ENCODE data around the gene RHOV.
A peak's percentile ranks its signal among the peaks of the same experiment; 100 is the strongest.

RHOV gene

DNA sequence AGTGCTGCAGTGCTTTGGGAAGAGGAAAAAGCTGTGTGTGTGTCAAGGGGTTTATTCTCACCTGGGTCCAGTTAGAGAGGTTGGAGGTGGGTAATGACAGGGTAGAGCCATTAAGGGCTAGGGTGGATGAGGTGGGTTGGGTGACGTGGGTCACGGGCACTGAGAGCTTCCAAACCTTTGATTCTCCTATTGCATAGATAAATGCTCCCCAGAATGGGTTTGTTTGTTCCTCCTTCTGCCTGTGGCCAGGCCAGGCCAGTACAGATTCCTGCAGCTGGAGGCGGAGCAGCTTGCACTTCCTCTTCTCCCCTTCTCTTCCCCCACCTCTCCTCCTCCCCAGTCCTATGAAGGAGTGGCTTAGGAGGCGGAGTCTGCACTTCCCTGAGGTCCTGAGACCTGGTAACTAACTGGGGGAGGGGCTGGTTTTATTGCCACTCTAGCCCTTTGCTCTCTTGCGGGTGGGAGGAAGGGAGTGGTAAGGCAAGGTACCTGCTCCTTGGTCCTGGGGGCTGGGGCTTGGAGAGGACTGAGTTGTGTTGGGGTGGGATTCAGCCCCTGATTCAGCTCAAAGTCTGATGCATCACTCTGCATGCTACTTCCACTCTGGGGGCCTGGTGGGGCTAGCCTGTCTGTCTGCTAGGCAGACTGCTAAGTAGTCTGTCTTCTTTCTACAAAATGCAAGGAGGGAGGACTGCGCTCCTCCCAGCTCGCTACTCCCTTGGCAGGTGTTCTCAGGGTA, 26.6 kb downstream of the RHOV start:
- H3K27ac ChIP-seq, result peak overlapping the region; percentile 93
- TF ChIP-seq ZFX (IDR thresholded peaks at IDR 0.05), result no peak
- TF ChIP-seq, protein P1, sequence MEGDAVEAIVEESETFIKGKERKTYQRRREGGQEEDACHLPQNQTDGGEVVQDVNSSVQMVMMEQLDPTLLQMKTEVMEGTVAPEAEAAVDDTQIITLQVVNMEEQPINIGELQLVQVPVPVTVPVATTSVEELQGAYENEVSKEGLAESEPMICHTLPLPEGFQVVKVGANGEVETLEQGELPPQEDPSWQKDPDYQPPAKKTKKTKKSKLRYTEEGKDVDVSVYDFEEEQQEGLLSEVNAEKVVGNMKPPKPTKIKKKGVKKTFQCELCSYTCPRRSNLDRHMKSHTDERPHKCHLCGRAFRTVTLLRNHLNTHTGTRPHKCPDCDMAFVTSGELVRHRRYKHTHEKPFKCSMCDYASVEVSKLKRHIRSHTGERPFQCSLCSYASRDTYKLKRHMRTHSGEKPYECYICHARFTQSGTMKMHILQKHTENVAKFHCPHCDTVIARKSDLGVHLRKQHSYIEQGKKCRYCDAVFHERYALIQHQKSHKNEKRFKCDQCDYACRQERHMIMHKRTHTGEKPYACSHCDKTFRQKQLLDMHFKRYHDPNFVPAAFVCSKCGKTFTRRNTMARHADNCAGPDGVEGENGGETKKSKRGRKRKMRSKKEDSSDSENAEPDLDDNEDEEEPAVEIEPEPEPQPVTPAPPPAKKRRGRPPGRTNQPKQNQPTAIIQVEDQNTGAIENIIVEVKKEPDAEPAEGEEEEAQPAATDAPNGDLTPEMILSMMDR (conservative IDR thresholded peaks at IDR 0.05), result no peak

DNA sequence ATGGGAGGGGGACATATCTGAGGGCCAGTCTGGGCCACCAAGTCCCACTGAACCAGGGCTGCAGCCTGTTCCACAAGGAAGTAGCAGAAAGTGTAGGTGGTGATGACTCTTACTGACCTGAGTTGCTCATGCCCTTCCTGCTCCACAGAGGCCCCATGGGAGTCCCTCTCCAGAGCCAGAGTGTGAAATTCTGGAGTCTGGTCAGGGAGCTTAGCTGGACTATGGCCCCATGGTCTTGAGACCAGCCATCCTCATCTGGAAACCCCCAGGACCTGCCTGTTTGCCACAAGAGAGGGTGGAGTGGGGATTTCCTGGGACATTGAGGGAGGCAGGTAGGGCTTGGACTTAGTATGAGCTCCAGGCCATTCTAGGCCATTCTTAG, 27.2 kb downstream of the RHOV start:
- peak overlapping the region; percentile 93 for H3K27ac ChIP-seq
- TF ChIP-seq, protein P1 (conservative IDR thresholded peaks at IDR 0.05), result no peak
- TF ChIP-seq ZFX (IDR thresholded peaks at IDR 0.05), result no peak

DNA sequence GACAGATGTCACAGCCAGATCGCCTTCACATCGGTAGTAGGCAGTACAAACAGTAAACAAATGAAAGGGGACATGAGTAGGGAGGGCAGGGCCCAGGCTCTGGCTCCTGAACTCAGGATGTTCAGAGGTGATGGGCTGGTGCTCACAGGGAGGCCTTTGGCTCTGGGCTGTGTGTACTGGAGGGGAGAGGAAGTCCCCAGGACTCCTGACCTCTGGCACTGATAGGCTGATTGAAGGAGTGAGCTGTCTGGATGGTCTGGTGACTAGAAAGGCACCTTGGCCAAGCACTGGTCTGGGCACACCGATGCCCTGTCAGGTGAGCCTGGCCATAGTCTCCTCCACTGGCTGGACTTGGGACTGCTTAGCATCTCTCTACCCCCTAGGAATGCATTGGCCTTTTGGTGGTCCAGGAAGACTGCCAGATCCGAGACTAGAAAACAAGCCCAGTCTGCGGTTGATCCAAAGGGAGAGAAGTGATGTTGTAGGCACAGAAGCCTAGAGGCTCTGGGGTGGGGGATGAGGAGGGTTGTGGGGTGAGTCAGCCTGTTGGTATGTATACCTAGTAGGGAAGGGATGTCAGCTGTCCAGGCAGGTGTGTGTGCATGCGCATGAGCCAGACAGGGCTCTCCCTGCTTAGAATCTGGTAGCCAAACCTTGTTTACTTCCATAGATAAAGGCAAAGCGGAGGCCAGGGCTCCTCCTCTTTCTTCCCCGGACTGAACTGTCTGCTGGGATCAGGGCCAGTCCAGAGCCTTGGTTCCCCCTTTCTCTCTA, 28.3 kb downstream of the RHOV start:
- no peak for TF ChIP-seq ZFX (IDR thresholded peaks at IDR 0.05)
- TF ChIP-seq, protein P1 (conservative IDR thresholded peaks at IDR 0.05), result no peak
- peak overlapping the region; percentile 93 for H3K27ac ChIP-seq

DNA sequence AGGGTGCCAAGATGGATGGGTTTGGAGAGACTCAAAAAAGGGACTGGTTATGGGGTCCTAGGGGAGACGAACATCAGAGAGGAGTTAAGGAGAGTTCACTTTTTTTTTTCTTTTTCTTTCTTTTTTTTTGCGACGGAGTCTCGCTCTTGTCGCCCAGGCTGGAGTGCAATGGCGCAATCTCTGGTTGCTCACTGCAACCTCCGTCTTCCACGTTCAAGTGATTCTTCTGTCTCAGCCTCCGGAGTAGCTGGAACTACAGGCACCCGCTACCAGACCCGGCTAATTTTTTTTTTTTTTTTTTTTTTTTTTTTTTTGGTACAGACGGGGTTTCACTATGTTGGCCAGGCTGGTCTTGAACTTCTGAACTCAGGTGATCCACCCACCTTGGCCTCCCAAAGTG, 29.0 kb downstream of the RHOV start:
- TF ChIP-seq, protein P1 (conservative IDR thresholded peaks at IDR 0.05), result no peak
- no peak for TF ChIP-seq ZFX (IDR thresholded peaks at IDR 0.05)
- peak overlapping the region; percentile 93 for H3K27ac ChIP-seq

DNA sequence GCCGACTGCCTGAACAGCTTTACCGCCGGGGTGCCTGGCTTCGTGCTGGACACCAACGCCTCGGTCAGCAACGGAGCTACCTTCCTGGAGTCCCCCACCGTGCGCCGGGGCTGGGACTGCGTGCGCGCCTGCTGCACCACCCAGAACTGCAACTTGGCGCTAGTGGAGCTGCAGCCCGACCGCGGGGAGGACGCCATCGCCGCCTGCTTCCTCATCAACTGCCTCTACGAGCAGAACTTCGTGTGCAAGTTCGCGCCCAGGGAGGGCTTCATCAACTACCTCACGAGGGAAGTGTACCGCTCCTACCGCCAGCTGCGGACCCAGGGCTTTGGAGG, 29.4 kb downstream of the RHOV start:
- peak overlapping the region; percentile 93 for H3K27ac ChIP-seq
- TF ChIP-seq, protein P1 (conservative IDR thresholded peaks at IDR 0.05), result no peak
- TF ChIP-seq ZFX (IDR thresholded peaks at IDR 0.05), result no peak

DNA sequence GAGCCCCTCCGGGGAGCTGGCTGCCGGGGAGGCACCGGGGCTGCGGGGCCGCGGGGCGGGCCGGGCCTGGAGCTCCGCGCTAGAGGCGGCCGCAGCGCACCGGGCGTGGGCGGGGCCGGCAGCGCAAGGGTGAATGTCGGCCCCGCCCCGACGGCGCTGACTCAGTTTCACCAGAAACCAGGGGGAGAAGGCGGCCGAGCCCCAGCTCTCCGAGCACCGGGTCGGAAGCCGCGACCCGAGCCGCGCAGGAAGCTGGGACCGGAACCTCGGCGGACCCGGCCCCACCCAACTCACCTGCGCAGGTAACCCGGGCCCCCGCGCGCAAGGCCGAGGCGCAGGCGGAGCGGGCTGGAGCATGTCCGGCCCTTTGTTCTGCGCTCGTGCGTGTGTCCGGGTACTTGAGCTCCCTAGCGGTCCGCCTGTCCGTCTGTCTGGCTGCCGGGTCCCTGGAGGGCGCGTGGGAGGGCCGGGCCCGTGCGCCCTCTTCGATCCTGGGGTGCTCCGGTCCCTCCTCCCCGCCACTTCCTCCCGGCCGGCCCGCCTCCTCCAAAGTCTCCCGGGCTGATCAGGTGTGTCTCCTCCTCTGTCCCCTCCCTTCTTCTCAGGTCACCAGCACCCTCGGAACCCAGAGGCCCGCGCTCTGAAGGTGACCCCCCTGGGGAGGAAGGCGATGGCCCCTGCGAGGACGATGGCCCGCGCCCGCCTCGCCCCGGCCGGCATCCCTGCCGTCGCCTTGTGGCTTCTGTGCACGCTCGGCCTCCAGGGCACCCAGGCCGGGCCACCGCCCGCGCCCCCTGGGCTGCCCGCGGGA, 29.9 kb downstream of the RHOV start, which contains the start of gene SPINT1:
TSS of gene SPINT1 (plus strand) at position 164 of the 811 bp plus-strand sequence. CDS start at position 671, 507 bp downstream.
- H3K27ac ChIP-seq, result peak within 1 kb of the TSS; percentile 93
- TF ChIP-seq ZFX (IDR thresholded peaks at IDR 0.05), result peak; percentile 91
- TF ChIP-seq, protein P1 (conservative IDR thresholded peaks at IDR 0.05), result no peak

All from C4-2B (cell line).